ENCODE measurements around the gene TAS2R38.

Gene TAS2R38

GRCh38 chr7:141928146-141928844 lies 45.3 kb downstream of the TAS2R38 start:
- H3K4me3 ChIP-seq (ENCODE audit: control insufficient read depth, low read depth, low read length), result no peak overlapping the region
- DNase-seq (ENCODE audit: low read depth), result no peak
- no peak for TF ChIP-seq CTCF (conservative IDR thresholded peaks at IDR 0.05; ENCODE audit: control insufficient read depth, insufficient read depth, low read depth, low read length)

All from fibroblast of mammary gland (primary cell).